Panc1 (cell line): Measurements from ENCODE around the gene AKAP17A.
"Not testable (repeated sequence)": the region's sequence is repeated elsewhere in the genome, so short reads cannot be mapped to it uniquely, and the experiment has no call there.

Experiments
- CTCF ChIP-seq: fragments of 450-650 bp; IDR thresholded peaks from 2 replicates; pipeline ENCODE4 v1.5.1; 2017; ENCODE audit warnings: mild to moderate bottlenecking
- POLR2AphosphoS5 ChIP-seq: IDR thresholded peaks from 2 replicates; pipeline ENCODE4 v1.6.1; 2012; ENCODE audit warnings: mild to moderate bottlenecking, low read depth, low read length, moderate library complexity
- REST ChIP-seq, 2 experiments: IDR thresholded peaks; 2 replicates each; pipeline ENCODE4 v1.6.1; 2011 to 2012; ENCODE audit warnings: low read depth in 2 of 2, control low read depth in 1 of 2, low read length in 1 of 2, mild to moderate bottlenecking in 1 of 2, moderate library complexity in 1 of 2; ENCODE audit not compliant: insufficient read depth in 1 of 2
- SIN3A ChIP-seq: IDR thresholded peaks from 2 replicates; pipeline ENCODE4 v1.6.1; 2012; ENCODE audit warnings: low read depth, mild to moderate bottlenecking, low read length, moderate library complexity, borderline replicate concordance; ENCODE audit not compliant: insufficient read depth
- TCF7L2 ChIP-seq: IDR thresholded peaks from 2 replicates; pipeline ENCODE4 v1.6.1; 2011; ENCODE audit warnings: mild to moderate bottlenecking, low read depth, low read length, inconsistent platforms

DNA sequence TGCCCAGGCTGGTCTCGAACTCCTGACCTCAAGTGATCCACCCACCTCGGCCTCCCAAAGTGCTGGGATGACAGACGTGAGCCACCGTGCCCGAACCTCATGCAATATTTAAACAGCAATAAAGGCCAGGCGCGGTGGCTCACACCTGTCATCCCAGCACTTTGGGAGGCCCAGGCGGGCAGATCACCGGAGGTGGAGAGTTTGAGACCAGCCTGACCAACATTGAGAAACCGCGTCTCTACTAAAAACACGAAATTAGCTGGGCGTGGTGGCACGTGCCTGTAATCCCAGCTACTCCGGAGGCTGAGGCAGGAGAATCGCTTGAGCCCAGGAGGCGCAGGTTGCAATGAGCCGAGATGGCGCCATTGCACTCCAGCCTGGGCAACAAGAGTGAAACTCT, 17.2 kb upstream of the AKAP17A start:
- TF ChIP-seq CTCF; POLR2AphosphoS5; REST (IDR thresholded peaks at IDR 0.05; ENCODE audit: insufficient read depth in 1 of 2, low read depth in 2 of 2, low read length in 1 of 2); SIN3A; TCF7L2: not testable (repeated sequence)
